Esophagus muscularis mucosa (tissue), 3 donors: ENCODE results near the gene SLC5A5.

Experiments
- EP300 ChIP-seq: sonication (generic); formaldehyde crosslinking; IDR thresholded peaks from one replicate; pipeline ENCODE4 v1.6.1; 2017; ENCODE audit warnings: antibody characterized with exemption
- POLR2AphosphoS5 ChIP-seq, 2 donors: sonication (generic); formaldehyde crosslinking; IDR thresholded peaks; one replicate each; pipeline ENCODE4 v1.6.1; 2017; ENCODE audit warnings: antibody characterized with exemption in 2 of 2

GRCh38 chr19:17929056-17929455 lies 57.3 kb downstream of the SLC5A5 start:
- TF ChIP-seq EP300 (no peak), POLR2AphosphoS5 (IDR thresholded peaks at IDR 0.05) (no peak)
